NB4 (cell line): ENCODE measurements around the gene MFAP1.
"Not testable (repeated sequence)": the region's sequence is repeated elsewhere in the genome, so short reads cannot be mapped to it uniquely, and the experiment has no call there.

Experiments
- MAX ChIP-seq: IDR thresholded peaks from 2 replicates; pipeline ENCODE4 v1.6.1; 2011; ENCODE audit warnings: low read depth, low read length
- MYC ChIP-seq: IDR thresholded peaks from 2 replicates; pipeline ENCODE4 v1.6.1; 2011; ENCODE audit warnings: low read depth, low read length
- POLR2A ChIP-seq: IDR thresholded peaks from 2 replicates; pipeline ENCODE4 v1.6.1; 2011; ENCODE audit warnings: mild to moderate bottlenecking; ENCODE audit not compliant: insufficient read length; ENCODE audit errors: extremely low read depth
- TF ChIP-seq, protein P1 (sequence below): IDR thresholded peaks from one replicate; pipeline ENCODE4 v1.5.1; 2012; ENCODE audit warnings: low read depth, low read length

DNA sequence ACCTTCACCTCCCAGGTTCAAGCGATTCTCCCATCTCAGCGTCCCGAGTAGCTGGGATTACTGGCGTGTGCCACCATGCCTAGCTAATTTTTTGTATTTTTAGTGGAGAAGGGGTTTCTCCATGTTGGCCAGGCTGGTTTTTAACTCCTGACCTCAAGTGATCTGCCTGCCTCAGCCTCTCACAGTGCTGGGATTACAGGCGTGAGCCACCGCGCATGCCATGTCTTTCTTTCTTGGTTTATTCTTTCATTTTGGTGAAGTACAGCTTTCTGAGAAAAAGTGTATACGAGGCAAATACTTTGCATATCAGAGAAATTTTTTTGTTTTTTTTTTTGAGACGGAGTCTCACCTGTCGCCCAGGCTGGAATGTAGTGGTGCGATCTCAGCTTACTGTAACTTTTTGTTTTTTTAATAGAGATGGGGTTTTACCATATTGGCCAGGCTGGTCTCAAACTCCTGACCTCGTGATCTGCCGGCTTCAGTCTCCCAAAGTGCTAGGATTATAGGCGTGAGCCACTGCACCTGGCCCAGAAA, 7.1 kb upstream of the MFAP1 start:
- TF ChIP-seq MYC, POLR2A, MAX: not testable (repeated sequence)
- TF ChIP-seq, protein P1, sequence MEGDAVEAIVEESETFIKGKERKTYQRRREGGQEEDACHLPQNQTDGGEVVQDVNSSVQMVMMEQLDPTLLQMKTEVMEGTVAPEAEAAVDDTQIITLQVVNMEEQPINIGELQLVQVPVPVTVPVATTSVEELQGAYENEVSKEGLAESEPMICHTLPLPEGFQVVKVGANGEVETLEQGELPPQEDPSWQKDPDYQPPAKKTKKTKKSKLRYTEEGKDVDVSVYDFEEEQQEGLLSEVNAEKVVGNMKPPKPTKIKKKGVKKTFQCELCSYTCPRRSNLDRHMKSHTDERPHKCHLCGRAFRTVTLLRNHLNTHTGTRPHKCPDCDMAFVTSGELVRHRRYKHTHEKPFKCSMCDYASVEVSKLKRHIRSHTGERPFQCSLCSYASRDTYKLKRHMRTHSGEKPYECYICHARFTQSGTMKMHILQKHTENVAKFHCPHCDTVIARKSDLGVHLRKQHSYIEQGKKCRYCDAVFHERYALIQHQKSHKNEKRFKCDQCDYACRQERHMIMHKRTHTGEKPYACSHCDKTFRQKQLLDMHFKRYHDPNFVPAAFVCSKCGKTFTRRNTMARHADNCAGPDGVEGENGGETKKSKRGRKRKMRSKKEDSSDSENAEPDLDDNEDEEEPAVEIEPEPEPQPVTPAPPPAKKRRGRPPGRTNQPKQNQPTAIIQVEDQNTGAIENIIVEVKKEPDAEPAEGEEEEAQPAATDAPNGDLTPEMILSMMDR, result not testable (repeated sequence)
